GM21717 (cell line): ENCODE results near the gene SV2C.
A peak's percentile ranks its signal among the peaks of the same experiment; 100 is the strongest.
"Not testable (repeated sequence)": the region's sequence is repeated elsewhere in the genome, so short reads cannot be mapped to it uniquely, and the experiment has no call there.

ENCODE experiments used
- ATAC-seq: cut with Tn5 transposase; IDR thresholded peaks from one replicate; pipeline ENCODE4 v1.9.1; 2021; ENCODE audit warnings: mild to moderate bottlenecking, moderate library complexity; ENCODE audit not compliant: unreplicated experiment

Gene SV2C

GRCh38 chr5:76082772-76083554 is at the start of gene SV2C:
Gene SV2C (plus strand): TSS chr5:76083383. CDS start chr5:76131751, 48,368 bp downstream.
- ATAC-seq: no peak

GRCh38 chr5:76037736-76038151 is 45.4 kb upstream of the SV2C start:
- not testable (repeated sequence) for ATAC-seq

- no peak for ATAC-seq
Measured at GRCh38 chr5:76038212-76038611, 45.0 kb upstream of the SV2C start.

DNA sequence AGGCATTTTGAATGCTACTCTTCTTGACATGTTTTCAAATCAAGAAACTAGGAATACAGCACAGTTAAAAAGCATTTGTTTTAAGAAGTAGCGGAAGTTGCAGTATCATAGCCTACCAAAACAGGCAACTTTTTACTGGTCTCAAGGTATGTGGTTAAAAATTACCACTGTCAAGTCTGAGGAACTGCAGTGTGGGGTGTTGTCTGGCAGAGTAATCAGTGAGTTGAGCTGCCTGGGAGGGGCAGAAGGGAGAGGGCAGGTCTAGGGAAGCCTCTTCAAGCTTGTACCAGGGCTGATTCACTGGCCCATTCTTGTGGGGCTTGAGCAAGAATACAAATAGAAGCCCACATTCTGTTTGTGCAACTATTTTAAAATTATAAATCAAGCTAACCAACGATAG is 42.4 kb upstream of the SV2C start:
- no peak for ATAC-seq

GRCh38 chr5:76041863-76042262 is 41.3 kb upstream of the SV2C start:
- ATAC-seq: no peak

DNA sequence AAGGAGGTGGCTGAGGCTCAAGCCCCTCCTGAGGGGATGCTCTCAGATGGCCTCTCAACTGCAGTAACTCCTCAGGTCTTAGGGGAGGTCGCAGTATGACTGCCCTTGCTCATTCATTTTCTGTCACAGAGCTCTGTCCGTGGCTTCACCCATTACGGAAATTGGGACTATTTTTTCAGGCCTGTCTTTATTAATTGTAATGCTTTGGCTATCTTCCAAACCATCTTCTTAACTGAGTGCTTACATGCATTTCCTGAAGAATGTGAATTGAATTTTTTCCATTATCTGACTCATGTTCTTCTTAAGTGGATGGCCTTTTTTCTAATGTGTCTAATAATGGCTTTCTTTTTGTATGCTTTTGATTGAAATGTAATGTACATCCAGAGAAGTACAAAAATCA is 36.4 kb upstream of the SV2C start:
- no peak for ATAC-seq

GRCh38 chr5:76050134-76050533 is 33.0 kb upstream of the SV2C start:
- no peak for ATAC-seq

GRCh38 chr5:76062502-76063041 is 20.6 kb upstream of the SV2C start:
- no peak for ATAC-seq

- ATAC-seq: no peak
Measured at GRCh38 chr5:76065258-76065657, 17.9 kb upstream of the SV2C start.

GRCh38 chr5:76069061-76069735 is 14.0 kb upstream of the SV2C start:
- ATAC-seq: no peak

DNA sequence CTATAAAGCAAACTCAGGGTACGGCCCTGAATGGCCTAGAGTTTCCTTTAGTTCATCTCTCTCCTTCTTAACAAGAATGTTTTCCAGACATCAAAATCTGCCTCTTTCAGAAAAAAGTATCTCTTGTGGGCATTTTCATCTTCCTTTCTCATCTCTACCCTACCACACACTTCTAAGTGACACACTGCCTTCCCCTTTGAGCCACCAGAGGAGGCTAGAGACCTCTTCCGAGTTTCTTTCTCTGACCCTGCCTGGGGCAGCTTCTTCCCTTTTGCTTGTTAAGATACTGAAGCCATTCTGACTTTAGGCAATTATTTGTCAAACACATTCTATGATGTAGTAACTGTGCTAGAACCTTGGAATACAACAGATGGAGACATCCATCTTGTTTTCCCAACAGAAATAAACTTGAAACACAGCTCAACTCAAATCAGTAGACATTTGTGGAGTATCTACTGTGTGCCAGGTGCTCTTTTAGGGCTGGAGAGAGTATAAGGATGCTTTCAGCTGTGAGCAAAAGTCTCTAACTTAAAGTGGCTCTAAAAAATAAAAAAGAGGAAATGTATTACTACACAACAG is 8.6 kb upstream of the SV2C start:
- ATAC-seq: no peak

- ATAC-seq: no peak
Measured at GRCh38 chr5:76081811-76082771, 1.1 kb upstream of the SV2C start.

GRCh38 chr5:76083555-76084495 is 642 bp downstream of the SV2C start:
- no peak for ATAC-seq

DNA sequence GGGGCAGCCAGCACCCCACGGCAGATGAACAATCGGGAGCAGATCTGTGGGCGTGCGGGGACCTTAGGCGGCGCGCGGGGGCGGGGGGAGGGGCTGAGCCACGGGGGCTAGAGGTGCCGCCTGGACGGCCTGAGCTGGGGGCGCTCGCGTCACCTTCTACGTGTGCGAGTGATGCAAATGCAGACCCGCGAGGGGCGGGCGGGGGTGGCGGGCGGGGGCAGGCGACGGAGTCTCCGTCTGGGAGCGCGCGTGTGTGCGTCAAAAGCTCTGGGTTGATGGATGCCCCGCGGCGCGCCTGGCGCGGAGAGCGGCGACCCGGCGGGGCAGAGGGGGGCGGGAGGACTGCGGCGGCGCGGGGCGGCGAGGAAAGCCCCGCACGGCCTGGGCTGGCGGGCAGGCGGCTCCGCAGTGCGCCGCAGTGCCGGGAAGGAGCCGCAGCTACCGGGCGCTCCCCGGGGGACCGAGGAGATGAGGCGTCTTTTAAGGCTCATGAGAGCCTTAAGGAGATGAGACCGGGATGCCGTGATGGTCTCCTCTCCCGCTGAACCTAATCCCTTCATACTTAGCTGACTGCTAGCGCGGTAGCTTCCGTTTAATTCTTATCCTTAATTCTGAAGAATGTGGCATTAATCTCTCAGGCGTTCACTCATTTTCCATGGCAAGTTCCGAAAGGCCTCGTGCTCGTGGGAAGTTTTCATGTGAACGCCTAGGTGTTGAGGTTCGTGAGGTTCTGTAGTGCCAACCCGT is 1.5 kb downstream of the SV2C start:
- no peak for ATAC-seq

DNA sequence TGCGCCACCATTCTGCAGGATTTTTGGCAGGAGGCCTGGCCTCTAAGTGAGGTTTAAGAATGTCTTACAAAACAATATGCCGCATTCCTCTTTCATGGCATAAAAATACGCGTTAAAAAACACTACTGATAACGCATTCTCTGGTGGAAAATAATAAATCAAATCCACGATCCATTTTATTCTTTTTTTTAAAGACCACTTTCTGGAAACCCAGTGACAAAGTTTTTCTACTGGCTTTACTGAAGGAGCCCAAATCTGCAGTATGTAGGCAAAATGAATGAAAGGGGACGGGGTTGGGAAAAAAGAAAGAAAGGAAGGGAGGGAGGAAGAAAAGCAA is 2.0 kb downstream of the SV2C start:
- no peak for ATAC-seq

DNA sequence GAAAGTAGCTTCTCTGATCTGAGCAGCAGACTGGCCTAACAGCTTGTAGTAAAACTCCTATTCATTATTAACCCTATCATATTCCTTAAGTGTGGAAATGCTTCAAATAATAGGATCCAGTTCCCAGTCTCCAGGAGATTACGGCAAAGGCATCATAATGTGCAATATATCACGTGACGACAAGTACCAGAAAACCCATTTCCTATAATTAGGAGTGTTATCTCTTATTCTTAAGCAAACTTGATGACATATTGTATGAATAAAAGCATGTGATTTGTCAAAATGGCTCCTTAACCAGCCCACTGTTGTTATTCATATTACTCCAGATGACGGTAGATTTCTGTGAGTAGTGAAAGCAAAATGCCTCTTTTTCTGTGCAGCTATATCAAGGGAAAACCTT is 2.9 kb downstream of the SV2C start:
- no peak for ATAC-seq

DNA sequence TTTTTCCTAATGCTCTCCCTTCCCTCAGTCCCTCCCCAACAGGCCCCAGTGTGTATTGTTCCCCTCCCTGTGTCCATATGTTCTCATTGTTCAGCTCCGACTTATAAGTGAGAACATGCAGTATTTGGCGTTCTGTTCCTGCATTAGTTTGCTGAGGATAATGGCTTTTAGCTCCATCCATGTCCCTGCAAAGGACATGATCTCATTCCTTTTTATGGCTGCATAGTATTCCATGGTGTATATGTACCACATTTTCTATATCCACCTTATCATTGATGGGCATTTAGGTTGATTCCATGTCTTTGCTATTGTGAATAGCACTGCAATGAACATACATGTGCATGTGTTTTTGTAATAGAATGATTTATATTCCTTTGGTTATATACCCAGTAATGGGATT is 6.0 kb downstream of the SV2C start:
- not testable (repeated sequence) for ATAC-seq

DNA sequence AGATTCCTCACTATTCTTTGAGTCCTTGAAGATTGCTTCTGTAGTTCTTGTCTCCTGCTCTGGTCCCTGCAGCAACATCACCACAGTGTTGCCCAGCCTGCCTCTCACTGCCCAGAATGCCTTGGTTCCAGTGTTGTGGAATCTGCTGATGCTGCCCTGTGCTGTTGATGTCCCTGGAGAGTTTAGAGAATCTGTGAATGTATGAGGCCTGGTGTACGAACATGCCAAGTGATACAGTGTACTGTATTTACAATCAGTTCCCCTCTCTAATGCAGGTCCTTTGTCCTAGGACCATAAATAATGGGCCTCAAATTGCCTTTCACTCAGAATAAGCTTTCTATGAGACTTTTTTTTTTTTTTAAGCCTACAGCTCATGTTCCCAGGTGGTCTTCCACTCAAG is 8.2 kb downstream of the SV2C start:
- no peak for ATAC-seq

DNA sequence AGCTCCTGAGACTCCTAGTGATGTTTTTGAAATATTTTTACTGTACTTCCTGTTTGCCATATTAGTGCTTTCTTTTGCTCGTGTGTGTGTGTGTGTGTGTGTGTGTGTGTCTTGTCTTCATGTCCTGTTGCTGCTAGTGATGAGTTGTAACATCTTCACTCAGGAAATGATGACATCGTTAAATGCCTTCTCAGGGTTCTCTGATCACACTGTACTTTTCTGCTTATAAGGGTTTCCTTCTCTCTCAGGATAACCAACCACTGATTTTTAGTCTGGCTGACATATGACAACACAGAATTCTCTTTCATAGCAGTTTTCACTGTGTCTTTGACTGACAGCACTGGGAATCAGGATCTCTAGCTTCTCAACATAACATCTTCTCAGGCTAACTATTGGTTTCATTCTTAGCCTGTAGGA is 16.1 kb downstream of the SV2C start:
- peak; percentile 80 for ATAC-seq
